HG02623 (cell line): ENCODE results near the gene ANKMY1.
"Not testable (repeated sequence)": the region's sequence is repeated elsewhere in the genome, so short reads cannot be mapped to it uniquely, and the experiment has no call there.

ENCODE experiments used
- ATAC-seq: cut with Tn5 transposase; IDR thresholded peaks from one replicate; pipeline ENCODE4 v1.9.1; 2021; ENCODE audit warnings: moderate library complexity; ENCODE audit not compliant: unreplicated experiment

The ANKMY1 gene

GRCh38 chr2:240569523-240569997 lies 11.8 kb upstream of the ANKMY1 start:
- no peak for ATAC-seq

GRCh38 chr2:240568678-240569522 lies 11.1 kb upstream of the ANKMY1 start:
- ATAC-seq = peak; percentile 14

GRCh38 chr2:240567872-240568677 lies 10.3 kb upstream of the ANKMY1 start, which contains the start of gene RNPEPL1:
RNPEPL1 (plus strand) TSS chr2:240568484; CDS start chr2:240568587, 103 bp downstream.
- peak; percentile 32 for ATAC-seq

GRCh38 chr2:240567137-240567871 lies 9.5 kb upstream of the ANKMY1 start:
- ATAC-seq = no peak

- peak; percentile 39 for ATAC-seq
Observed at GRCh38 chr2:240566203-240567136, 8.7 kb upstream of the ANKMY1 start.

GRCh38 chr2:240565333-240566202 lies 7.8 kb upstream of the ANKMY1 start:
- peak; percentile 19 for ATAC-seq

- ATAC-seq = no peak
Observed at GRCh38 chr2:240564561-240565332, 7.0 kb upstream of the ANKMY1 start.

GRCh38 chr2:240563951-240564560 lies 6.3 kb upstream of the ANKMY1 start:
- no peak for ATAC-seq

GRCh38 chr2:240563231-240563630 lies 5.4 kb upstream of the ANKMY1 start:
- not testable (repeated sequence) for ATAC-seq

GRCh38 chr2:240561325-240561971 lies 3.7 kb upstream of the ANKMY1 start:
- no peak for ATAC-seq

GRCh38 chr2:240560480-240561324 lies 2.9 kb upstream of the ANKMY1 start:
- ATAC-seq = peak; percentile 54

- ATAC-seq = peak; percentile 53
Observed at GRCh38 chr2:240560084-240560479, 2.3 kb upstream of the ANKMY1 start, which contains the start of gene DUSP28. DUSP28 (plus strand) TSS chr2:240560357; CDS start chr2:240560685, 328 bp downstream.

- no peak for ATAC-seq
Observed at GRCh38 chr2:240559286-240559685, 1.5 kb upstream of the ANKMY1 start.

GRCh38 chr2:240558236-240558761 lies 511 bp upstream of the ANKMY1 start:
- no peak for ATAC-seq

GRCh38 chr2:240557101-240557751 lies 562 bp downstream of the ANKMY1 start:
- ATAC-seq = no peak
